Adipose tissue (tissue), 3 donors: ENCODE measurements around the gene PRDM7. TPM values are rescaled to one million over a fixed set of nuclear protein-coding genes. Genes with fewer than 3 reads are reported as not detected.
"Not testable (repeated sequence)": the region's sequence is repeated elsewhere in the genome, so short reads cannot be mapped to it uniquely, and the experiment has no call there.

Experiments
- H3K27ac ChIP-seq: one replicate; pipeline ENCODE4 v1.5.1; 2013; ENCODE audit warnings: low read depth, low read length
- WGBS, 3 donors: extraction: QIAGEN DNeasy Blood & Tissue Kit; methylation state at CpG; one replicate each; pipeline ENCODE4 v1.1.7; 2013; 5-methylcytosine and 5-hydroxymethylcytosine counted together
- polyA plus RNA-seq, 3 donors: library from polyadenylated mRNA; stranded (reverse); fragments of 200-250 nt; gene quantifications; one replicate each; pipeline ENCODE4 v1.2.3, GENCODE V29; 2013
- donor health status: healthy with polysubstance abuse.
- donor health status: Bipolar disorder and iron deficiency.
- donor health status: healthy.

The PRDM7 gene
- polyA plus RNA-seq, 3 donors, result not detected

DNA sequence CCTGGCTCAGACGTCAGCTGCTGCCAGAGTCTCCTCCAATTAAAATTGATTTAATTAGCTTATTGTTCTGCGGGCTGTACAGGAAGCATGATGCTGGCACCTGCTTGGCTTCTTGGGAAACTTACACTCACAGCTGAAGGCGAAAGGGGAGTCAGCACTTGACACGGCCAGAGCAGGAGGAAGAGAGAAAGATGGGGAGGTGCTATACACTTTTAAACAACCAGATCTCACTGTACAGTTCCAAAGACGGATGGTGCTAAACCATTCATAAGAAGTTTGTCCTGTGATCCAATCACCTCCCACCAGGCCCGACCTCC lies 1.4 kb upstream of the PRDM7 start:
- H3K27ac ChIP-seq, result no peak overlapping the region
- WGBS, 3 donors, result 47 to 64% (median 51%) methylated on average over 6 of the region's 6 CpGs

- no peak overlapping the region for H3K27ac ChIP-seq
- WGBS, 3 donors, result 29 to 49% (median 36%) methylated on average over 23 of the region's 23 CpGs
These were observed 837 bp upstream of the PRDM7 start for GRCh38 chr16:90077757-90078578.

GRCh38 chr16:90072442-90073105 lies 4.6 kb downstream of the PRDM7 start:
- H3K27ac ChIP-seq, result no peak overlapping the region
- WGBS, 3 donors, result 48 to 70% (median 59%) methylated on average over 5 of the region's 5 CpGs

GRCh38 chr16:90070440-90070839 lies 6.7 kb downstream of the PRDM7 start:
- WGBS, 3 donors, result 38 to 66% (median 44%) methylated on average over 2 of the region's 2 CpGs
- no peak overlapping the region for H3K27ac ChIP-seq

- no peak overlapping the region for H3K27ac ChIP-seq
- 65 to 67% (median 65%) methylated on average over 3 of the region's 3 CpGs for WGBS, 3 donors
These were observed 15.7 kb downstream of the PRDM7 start for GRCh38 chr16:90061437-90061836.

- no peak overlapping the region for H3K27ac ChIP-seq
- 44 to 58% (median 55%) methylated on average over 8 of the region's 8 CpGs for WGBS, 3 donors
These were observed 19.4 kb downstream of the PRDM7 start for GRCh38 chr16:90057738-90058173.

GRCh38 chr16:90056521-90056920 lies 20.6 kb downstream of the PRDM7 start:
- not testable (repeated sequence) for H3K27ac ChIP-seq
- 77 to 84% (median 83%) methylated on average over 15 of the region's 15 CpGs for WGBS, 3 donors

DNA sequence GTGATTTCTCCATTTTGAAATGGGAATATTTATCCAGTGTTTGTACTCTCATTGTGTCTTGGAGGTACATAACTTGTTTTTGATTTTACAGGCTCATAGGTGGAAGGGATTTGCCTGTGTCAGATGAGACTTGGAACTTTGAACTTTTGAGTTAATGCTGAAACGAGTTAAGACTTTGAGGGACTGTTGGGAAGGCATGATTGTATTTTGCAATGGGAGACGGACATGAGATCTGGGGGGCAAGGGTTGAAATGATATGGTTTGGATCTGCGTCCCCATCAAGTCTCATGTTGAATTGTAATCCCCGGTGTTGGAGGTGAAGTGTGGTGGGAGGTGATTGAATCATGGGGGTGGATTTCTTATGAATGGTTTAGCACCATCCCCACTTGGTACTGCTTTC lies 21.8 kb downstream of the PRDM7 start:
- whole genome bisulfite sequencing, 3 donors, result 71 to 84% (median 79%) methylated on average over 4 of the region's 4 CpGs
- H3K27ac ChIP-seq, result no peak overlapping the region

DNA sequence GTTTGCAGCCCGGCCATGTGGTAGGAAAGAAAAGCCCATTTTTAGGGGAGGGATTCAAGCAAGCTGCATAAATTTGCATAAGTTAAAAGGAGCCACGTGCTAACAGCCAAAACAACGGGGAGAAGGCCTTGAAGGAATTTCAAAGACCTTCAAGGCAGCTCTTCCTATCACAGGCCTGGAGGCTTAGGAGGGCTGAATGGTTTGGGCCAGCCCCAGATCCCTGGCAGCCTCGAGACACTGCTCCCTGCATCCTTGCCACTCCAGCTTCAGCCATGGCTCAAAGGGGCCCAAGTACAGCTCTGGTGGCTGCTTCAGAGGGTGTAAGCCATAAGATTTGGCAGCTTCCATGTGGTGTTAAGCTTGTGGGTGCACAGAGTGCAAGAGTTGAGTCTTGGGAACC lies 22.6 kb downstream of the PRDM7 start:
- no peak overlapping the region for H3K27ac ChIP-seq
- 55 to 64% (median 55%) methylated on average over 4 of the region's 4 CpGs for WGBS, 3 donors

- no peak overlapping the region for H3K27ac ChIP-seq
- WGBS, 3 donors, result 54 to 78% (median 61%) methylated on average over 1 of the region's 1 CpG
These were observed 23.1 kb downstream of the PRDM7 start for GRCh38 chr16:90053902-90054500.

DNA sequence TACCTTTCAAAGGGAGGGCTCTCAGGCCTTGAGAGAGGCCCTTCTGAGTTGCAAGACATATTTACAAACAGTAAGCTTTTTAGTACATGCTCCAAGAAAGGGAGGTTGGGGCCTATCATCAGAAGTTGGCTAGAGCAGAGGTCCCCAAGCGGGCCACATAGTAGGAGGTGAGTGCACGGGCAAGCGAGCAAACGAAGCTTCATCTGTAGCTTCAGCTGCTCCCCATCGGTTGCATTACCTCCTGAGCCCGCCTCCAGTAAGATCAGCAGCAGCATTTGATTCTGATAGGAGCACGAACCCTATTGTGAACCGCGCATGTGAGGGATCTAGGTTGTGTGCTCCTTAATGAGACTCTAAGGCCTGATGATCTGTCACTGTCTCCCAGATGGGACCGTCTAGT lies 26.2 kb downstream of the PRDM7 start:
- H3K27ac ChIP-seq, result no peak overlapping the region
- 85 to 89% (median 87%) methylated on average over 10 of the region's 10 CpGs for WGBS, 3 donors

GRCh38 chr16:90048737-90049330 lies 28.3 kb downstream of the PRDM7 start:
- no peak overlapping the region for H3K27ac ChIP-seq
- WGBS, 3 donors, result 85 to 88% (median 88%) methylated on average over 19 of the region's 19 CpGs

DNA sequence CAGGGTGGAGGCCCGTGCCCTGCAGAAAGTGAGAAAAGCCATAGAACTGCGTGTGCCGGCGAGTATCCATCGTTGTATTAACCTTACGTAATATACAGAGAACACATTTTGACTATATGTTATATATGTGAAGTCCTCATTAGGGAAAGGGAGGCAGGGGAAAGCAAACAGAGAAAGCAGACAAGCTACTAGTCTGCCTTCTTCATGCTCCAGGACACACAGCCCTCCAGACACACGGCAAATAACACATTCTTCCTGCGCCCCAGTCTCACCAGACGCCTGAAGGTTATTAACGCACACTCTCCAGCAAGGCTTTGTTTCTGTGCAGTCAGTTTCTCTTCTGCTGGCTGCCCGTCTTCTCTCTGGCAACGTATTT lies 28.8 kb downstream of the PRDM7 start:
- no peak overlapping the region for H3K27ac ChIP-seq
- WGBS, 3 donors, result 45 to 66% (median 52%) methylated on average over 12 of the region's 12 CpGs

DNA sequence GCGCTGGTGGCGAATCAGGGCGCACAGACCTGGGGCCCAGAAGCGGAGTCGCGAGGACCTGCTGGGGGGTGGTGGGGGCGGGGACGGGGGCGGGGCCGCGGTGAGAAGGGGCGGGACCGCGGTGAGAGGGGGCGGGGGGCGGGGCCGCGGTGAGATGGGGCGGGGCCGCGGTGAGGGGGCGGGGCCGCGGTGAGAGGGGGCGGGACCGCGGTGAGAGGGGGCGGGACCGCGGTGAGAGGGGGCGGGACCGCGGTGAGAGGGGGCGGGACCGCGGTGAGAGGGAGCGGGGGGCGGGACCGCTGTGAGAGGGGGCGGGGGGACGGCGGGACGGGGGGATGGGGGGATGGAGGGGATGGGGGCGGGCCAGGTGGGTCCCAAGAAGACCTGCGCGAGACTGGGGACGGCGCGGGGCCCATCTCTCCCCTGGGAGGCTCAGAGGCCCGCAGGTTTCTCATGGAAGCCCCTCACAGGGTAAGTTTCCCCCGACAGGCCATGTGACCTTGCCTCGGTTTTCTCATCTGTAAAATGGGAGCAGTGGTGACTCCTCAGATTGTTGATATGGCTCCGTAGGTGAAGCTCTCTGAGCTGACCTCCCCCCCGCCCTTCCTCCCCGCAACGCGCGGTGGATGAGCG lies 29.3 kb downstream of the PRDM7 start:
- H3K27ac ChIP-seq, result no peak overlapping the region

DNA sequence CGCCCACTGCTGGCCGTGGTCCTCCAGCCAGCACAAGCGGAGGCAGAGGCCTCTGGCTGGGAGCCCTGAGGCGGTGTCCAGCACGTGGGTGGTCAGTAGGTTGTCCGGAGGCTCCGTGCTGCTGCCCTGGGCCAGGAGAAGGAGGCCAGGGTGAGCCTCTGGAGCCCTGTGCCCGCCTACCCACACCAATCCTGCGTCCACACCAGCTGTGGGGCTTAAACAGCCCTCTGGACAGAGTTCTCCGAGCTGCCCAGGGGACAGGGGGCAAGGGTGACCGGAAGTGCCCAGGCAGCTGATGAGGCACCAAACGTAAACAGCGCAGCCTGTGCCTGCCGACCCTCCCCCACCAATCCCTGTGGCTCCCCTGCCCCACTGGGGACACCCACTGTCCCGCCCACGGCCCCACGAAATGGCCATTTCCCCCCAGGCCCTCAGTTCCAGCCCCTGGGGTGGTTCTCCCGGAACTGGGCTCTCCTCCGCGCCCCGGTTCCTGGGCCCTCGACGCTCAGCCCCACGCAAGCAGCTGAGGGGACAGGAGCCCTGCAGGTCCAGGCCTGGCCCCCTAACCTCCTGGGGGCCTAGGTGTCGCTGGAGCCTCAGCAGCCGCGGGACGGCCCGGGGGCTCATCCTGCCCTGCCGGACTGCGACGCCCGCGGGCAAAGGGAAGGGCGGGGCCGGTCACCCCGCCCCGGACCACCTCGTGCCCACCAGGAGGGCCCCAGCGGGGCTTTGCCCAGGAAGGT lies 30.0 kb downstream of the PRDM7 start:
- WGBS, 3 donors, result 1 to 4% (median 3%) methylated on average over 34 to 40 of the region's 40 CpGs
- H3K27ac ChIP-seq, result no peak overlapping the region

More for the DNA sequence above, 29.3 kb downstream of the PRDM7 start:
- WGBS, 3 donors, result 24 to 41% (median 33%) methylated on average over 15 to 52 of the region's 59 CpGs

DNA sequence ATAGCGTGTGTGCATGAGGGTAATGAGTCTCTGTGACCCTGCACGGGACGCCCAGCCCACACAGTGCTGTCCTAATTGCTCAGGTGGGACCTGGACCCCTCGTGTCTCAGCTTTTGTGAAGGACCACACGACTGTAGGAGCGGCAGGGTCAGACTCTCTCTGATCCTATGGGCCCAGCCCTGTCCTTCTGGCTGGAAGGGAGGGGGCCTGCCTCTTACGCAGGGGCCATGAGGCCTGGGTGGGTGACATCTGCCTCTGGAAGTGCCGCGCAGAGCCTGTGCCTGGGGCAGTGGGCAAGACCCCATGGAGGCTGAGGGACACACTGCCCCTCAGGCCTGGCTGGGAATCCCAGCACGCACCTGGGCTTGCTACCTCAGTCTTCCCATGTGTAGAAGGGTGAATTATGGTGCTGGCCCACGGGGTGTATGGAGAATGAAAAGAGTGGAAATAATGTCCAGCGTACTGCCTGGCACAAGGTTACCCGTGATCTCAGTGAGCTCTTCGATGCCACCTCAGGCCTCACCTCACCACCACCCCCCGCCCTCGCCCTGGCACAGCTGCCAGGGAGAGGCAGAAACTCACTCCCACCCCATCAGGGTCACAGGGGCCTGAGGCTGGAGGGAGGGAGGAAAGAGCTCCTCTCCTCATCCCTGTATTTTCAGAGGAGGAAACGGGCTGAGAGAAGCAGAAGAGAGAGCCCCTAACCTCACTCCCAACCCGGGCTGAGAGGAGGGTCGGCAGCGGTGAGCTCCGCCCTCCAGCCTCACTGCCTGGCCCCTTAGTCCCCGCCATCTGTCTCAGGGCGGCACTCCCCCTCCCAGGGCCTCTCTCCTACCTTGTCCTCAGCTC lies 30.8 kb downstream of the PRDM7 start:
- 44 to 49% (median 48%) methylated on average over 23 of the region's 23 CpGs for WGBS, 3 donors
- H3K27ac ChIP-seq, result no peak overlapping the region

DNA sequence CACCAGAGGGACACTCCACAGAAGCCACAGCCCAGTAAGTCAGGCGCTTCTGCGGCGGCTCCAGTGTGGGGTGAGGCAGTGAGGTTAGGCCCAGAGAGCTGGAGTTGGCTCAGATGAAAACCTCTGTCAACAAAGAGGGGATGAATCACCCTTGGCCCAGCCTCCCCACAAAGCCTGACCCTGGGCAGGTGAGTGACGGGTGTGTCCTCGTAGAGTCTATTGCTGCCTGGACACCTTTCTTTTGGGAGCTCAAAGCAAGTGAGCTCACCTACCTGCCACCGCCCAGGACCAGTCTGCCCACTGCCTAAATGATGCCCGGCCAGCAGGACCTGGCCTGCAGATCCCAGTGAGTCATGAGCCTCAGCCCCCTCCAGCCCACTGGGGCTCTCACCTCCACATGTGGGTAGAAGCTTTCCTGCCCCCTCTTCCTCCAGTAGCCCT lies 33.0 kb downstream of the PRDM7 start:
- H3K27ac ChIP-seq, result no peak overlapping the region

More for the DNA sequence above, 33.0 kb downstream of the PRDM7 start:
- WGBS, 3 donors, result 89 to 96% (median 92%) methylated on average over 7 of the region's 7 CpGs
